ENCODE results near the gene JPH2. TPM values are rescaled to one million over a fixed set of nuclear protein-coding genes. Genes with fewer than 3 reads are reported as not detected.

The JPH2 gene
- total and polyA plus RNA-seq, 10 of the 15 experiments (the other 5 are each of a cell fraction or from before 2014, with no cell fraction given) = 0.16 TPM; not detected in 9

GRCh38 chr20:44142413-44142812 is 44.6 kb downstream of the JPH2 start:
- Histone ChIP-seq H3K27me3 (replicated peaks in 1 of 2; ENCODE audit: control insufficient read depth in 2 of 2, insufficient read depth in 2 of 2, low read length in 1 of 2) (peaks cover 1 to 6% of the 10 kb centered on the region in 2 experiments; a peak in 3 of 4 replicates), H2AFZ (ENCODE audit: control insufficient read depth, low read depth, low read length) (no peak overlapping the region), H3K4me2 (ENCODE audit: control insufficient read depth, insufficient read depth) (no peak overlapping the region), H3K9ac (ENCODE audit: control insufficient read depth, insufficient read depth, low read length) (no peak overlapping the region), H3K36me3 (ENCODE audit: control insufficient read depth in 2 of 2, insufficient read depth in 2 of 2, low read length in 1 of 2) (no peaks in the 10 kb centered on the region), H3K79me2 (ENCODE audit: control insufficient read depth, insufficient read depth, low read length) (no peaks in the 10 kb centered on the region), H3K9me3 (replicated peaks; ENCODE audit: control insufficient read depth, insufficient read depth, low read length) (no peaks in the 10 kb centered on the region), H3K4me1 (ENCODE audit: control insufficient read depth, insufficient read depth, low read length) (no peaks in the 10 kb centered on the region), H3K4me3 (no peak overlapping the region), H3K27ac (ENCODE audit: control insufficient read depth, insufficient read depth) (no peak overlapping the region), H4K20me1 (ENCODE audit: control insufficient read depth, insufficient read depth) (no peaks in the 10 kb centered on the region)
- DNase-seq (ENCODE audit: low read depth, low spot score) = no peak
- ChIA-PET RAD21 (ENCODE audit: unreplicated experiment) (no interaction called here), CTCF (interaction anchor here (1.4 kb wide), 1 partner anchor 26 kb away, joined by 3 read pairs; no protein-coding TSS in a partner anchor), SMC1A (ENCODE audit: uncharacterized antibody, unreplicated experiment) (no interaction called here), POLR2A (no interaction called here)
- TF ChIP-seq BRCA1 (IDR thresholded peaks at IDR 0.05; ENCODE audit: low read depth, low read length) (no peak), CBFB (IDR thresholded peaks at IDR 0.05; ENCODE audit: low read depth) (no peak), NBN (IDR thresholded peaks at IDR 0.05) (no peak), RELA (IDR thresholded peaks at IDR 0.05; ENCODE audit: borderline replicate concordance, partially characterized antibody) (no peak), USF1 (IDR thresholded peaks at IDR 0.05; ENCODE audit: borderline replicate concordance, extremely low read length, insufficient read depth, low read depth, low read length) (no peak), STAT1 (conservative IDR thresholded peaks at IDR 0.05) (no peak), ZNF207 (IDR thresholded peaks at IDR 0.05; ENCODE audit: borderline replicate concordance) (no peak), MEF2B (IDR thresholded peaks at IDR 0.05; ENCODE audit: partially characterized antibody, poor library complexity, severe bottlenecking) (no peak)
- TF ChIP-seq, protein P1, sequence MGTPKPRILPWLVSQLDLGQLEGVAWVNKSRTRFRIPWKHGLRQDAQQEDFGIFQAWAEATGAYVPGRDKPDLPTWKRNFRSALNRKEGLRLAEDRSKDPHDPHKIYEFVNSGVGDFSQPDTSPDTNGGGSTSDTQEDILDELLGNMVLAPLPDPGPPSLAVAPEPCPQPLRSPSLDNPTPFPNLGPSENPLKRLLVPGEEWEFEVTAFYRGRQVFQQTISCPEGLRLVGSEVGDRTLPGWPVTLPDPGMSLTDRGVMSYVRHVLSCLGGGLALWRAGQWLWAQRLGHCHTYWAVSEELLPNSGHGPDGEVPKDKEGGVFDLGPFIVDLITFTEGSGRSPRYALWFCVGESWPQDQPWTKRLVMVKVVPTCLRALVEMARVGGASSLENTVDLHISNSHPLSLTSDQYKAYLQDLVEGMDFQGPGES (IDR thresholded peaks at IDR 0.05) = no peak
- TF ChIP-seq, protein P2, sequence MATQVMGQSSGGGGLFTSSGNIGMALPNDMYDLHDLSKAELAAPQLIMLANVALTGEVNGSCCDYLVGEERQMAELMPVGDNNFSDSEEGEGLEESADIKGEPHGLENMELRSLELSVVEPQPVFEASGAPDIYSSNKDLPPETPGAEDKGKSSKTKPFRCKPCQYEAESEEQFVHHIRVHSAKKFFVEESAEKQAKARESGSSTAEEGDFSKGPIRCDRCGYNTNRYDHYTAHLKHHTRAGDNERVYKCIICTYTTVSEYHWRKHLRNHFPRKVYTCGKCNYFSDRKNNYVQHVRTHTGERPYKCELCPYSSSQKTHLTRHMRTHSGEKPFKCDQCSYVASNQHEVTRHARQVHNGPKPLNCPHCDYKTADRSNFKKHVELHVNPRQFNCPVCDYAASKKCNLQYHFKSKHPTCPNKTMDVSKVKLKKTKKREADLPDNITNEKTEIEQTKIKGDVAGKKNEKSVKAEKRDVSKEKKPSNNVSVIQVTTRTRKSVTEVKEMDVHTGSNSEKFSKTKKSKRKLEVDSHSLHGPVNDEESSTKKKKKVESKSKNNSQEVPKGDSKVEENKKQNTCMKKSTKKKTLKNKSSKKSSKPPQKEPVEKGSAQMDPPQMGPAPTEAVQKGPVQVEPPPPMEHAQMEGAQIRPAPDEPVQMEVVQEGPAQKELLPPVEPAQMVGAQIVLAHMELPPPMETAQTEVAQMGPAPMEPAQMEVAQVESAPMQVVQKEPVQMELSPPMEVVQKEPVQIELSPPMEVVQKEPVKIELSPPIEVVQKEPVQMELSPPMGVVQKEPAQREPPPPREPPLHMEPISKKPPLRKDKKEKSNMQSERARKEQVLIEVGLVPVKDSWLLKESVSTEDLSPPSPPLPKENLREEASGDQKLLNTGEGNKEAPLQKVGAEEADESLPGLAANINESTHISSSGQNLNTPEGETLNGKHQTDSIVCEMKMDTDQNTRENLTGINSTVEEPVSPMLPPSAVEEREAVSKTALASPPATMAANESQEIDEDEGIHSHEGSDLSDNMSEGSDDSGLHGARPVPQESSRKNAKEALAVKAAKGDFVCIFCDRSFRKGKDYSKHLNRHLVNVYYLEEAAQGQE (IDR thresholded peaks at IDR 0.05; ENCODE audit: low read depth, low read length) = no peak
- no TSS peak for BruUV-seq (replicated peaks)
- WGBS (ENCODE audit: insufficient coverage, insufficient replicate concordance, low lambda C conversion rate, missing lambda C conversion rate) = 2% methylated on average over 8 of the region's 8 CpGs
- intact Hi-C loops (cut with micrococcal nuclease; ENCODE audit: unreplicated experiment) (no loop called here), in situ Hi-C loops (cut with MboI) (no loop called here)
- no peak for FAIRE-seq
- no peak for ATAC-seq

Measured in GM12878 (cell line).